SKM-1 (cell line): ENCODE data around the gene PDE11A.

Experiments
- DNase-seq: peaks from one replicate; lab custom pipeline; 2025; ENCODE audit not compliant: unreplicated experiment; lab: John Stamatoyannopoulos, UW

The PDE11A gene

DNA sequence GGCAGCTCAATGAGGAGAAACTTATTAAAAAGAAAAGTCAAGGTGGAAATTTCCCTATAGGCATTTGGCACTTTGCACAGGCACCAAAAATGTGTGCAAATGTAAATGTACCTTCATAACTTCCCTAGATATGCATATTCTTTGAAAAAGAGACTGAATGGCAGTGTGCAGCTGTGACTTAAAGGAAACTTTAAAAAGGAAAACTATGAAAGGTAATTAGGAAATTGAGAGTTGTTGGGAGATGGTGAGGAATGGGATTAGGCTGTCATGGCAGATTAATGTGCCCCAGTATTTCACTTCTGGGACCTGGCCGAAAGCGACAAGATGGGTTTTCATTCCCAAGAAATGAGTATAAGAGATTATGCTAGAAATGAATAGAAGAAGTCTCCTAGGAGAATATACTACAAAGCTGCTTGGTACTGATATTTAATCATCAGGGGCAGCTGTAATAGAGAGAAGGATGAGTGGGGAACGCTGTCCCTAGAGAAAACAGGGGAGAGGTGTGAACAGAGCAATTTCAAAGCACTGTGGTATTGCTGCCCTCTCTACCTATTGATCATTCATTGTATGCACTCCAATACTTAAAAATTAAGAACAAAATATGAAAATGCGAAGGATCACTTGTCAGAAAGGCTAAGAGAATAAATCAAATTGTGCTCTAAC lies 366.9 kb downstream of the PDE11A start:
- DNase-seq = no peak

DNA sequence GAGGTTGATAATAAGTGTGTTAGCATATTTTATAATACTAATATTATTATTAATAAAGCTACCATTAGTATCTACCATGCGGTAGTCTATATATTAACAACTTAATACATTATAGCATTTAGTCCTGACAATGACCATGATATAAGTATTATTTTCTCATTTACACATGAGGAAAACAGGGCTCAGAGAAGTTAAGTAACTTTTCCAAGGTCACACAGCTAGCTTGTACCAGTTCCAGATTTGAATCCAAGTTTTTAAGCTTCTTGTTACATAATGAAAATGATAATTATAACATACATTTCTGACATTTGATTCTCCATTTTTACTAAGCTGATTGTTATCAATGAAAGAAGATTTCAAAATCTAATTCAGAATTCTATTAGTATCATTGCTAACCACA lies 369.4 kb downstream of the PDE11A start:
- DNase-seq = no peak

GRCh38 chr2:177698281-177698680 lies 374.3 kb downstream of the PDE11A start:
- DNase-seq = no peak

DNA sequence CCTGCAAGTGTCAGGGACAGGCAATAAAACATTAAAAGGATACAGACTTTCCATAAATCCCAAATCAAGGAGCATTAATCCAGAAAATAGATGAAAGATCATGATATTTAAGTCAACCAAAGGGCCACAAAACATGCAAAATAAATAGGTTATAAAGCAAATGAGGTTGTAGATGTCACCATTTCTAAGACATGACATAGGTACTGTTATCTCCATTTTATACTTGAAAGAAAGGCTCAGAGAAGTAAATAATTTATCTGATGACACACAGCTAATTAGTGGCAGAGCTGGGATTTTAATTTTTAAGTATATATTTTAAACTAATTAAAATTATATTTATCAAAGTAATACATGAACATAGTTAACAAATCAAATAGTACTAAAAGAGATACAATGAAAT lies 378.2 kb downstream of the PDE11A start:
- DNase-seq = no peak

DNA sequence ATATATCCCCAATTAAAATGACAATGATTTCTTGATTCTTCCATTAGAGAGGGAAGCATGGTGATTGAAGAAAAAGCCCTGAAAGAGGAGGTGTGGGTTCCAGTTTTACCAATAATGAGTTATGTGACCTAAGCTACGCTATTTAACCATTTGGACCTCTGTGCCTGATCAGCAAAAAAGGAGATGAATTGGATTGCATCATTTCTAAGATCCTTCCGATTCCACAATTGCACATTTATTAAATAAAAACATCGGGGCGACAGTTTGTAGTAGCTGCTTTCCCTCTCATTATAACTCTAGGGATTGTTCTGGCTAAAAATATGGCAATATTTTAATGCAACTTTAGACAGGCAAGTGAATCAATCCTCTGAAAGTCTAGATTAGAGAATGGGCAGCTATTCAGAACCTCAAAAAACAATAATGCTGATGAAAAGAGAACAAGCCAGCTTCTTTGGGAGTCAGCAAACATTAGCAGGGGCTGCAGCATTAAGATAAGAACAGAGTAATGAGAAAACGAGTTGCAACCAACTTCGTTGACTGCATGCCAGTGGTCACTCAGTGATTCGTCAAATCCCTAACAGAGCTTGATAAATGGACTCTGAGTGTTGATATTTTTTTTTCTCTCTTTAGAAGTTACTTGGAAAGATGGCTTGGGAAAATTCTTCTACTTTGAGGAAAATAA lies 378.8 kb downstream of the PDE11A start:
- DNase-seq = no peak

DNA sequence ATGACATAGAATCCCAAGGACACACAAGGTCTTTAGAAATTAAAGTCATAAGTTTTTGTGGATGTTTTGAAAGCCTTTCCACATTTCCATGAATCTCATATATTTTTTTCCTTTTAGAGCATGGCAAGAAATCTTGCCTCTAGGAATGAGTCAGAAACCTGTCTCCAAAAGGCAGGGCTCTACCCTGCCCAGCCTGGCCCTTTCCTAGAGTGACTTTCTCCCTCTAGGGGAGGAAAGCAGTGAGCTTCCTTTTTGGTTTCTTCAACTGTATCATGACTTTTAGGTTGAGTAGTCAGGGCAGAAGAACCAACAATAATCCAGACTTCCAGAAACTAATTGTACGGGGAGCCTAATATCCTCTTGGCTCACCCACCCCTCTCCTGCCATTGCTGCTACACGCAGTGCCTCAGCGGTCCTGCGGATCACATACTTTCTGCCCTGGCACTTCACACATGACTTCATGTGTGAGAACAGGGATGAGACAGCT lies 379.8 kb downstream of the PDE11A start:
- DNase-seq = no peak

DNA sequence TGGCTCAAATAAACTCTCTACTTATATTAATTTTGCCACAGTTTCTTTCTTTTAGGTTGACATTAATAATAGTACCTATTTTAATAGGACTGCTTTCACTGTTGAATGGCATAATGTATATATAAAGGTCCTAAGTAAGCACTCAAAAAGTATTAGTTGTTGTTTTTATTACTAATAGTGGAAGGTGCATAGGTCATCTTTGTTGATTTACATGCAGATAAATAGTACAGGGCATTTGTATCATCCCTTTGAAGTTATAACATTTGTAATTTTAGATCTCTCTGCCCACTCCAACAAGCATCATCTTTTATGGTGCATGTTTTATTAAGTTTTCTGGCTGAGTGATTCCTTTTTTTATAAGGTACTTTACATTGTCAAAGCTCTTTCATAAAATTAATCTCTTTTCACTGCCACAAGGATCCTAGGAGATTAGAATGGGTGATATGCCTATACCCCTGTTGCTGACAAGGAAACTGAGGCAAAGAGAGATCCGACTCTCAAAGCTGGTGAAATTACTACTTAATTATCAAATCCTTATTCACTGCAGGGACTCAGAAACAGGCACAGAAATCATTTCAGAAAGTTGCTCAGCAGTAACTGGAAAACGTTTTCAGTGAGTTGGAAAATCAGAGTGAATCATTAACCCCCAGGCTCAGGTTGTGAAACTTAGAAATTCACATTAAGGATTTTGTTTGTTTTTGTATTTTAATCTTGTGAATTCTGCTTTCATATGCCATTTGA lies 380.4 kb downstream of the PDE11A start:
- DNase-seq = no peak

DNA sequence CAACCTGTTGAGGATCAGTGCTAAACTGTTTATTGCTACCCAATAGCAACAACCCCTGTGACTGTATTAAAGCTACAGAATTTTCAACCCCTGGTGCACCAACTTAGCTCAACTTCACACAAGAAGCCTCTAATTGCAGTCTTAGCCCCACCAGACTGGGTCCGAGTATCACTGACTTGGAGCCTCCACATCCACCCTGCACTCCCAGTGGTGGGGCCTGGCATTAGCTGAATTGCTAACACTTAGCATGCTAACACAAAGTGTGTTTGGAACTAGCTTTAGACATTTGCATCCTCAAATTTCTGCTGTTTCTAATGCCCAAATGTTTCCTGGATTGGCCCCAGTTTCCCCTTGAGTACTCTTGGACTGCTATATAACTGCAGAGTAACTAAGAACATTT lies 381.4 kb downstream of the PDE11A start:
- no peak for DNase-seq

DNA sequence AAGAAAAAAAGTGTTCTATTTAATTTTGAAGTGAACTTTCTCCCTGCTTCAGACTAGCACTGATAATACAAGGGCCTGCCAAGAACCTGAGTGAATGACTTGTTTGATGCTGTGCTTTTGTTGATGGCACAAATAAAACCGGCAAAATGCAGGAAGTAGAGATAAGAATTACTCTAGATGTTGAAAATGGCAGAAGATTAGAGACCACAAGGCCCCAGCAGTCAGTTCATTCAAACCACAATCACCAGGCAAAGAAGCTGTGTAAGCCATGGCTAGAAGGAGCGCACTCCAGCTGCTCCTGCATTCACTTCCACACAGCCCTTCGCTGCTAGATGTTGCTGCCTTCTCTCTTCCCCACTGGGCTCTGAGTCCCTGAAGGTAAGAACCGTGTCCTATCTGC lies 383.0 kb downstream of the PDE11A start:
- no peak for DNase-seq

- DNase-seq = no peak
Observed at GRCh38 chr2:177688844-177689243, 383.7 kb downstream of the PDE11A start.

GRCh38 chr2:177683661-177684069 lies 388.9 kb downstream of the PDE11A start:
- DNase-seq = no peak

GRCh38 chr2:177682836-177683660 lies 389.5 kb downstream of the PDE11A start:
- DNase-seq = no peak

- no peak for DNase-seq
Observed at GRCh38 chr2:177682006-177682405, 390.6 kb downstream of the PDE11A start.

- DNase-seq = no peak
Observed at GRCh38 chr2:177680866-177681712, 391.5 kb downstream of the PDE11A start.

- DNase-seq = no peak
Observed at GRCh38 chr2:177679611-177680605, 392.7 kb downstream of the PDE11A start.

DNA sequence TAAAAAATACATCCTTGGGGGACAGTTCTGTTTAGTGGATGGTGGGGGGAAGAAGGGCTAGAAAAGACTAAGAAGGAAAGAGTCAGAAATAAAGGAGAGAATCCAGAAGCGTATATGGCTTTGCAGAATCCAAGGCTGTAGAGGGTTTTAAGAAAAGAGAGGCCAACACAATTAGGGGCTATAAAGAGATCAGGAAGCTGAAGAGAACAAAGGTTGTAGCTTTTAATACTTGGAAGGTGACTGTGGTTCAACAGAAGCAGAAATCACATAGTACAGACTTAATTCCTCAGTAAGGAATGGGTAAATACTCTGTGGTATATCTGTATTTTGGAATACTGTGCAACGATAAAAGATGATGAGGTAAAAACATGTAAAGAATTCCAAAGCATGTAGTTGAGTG lies 393.6 kb downstream of the PDE11A start:
- DNase-seq = no peak

- no peak for DNase-seq
Observed at GRCh38 chr2:177676636-177677035, 395.9 kb downstream of the PDE11A start.

GRCh38 chr2:177675825-177676224 lies 396.8 kb downstream of the PDE11A start:
- DNase-seq = no peak

- no peak for DNase-seq
Observed at GRCh38 chr2:177675350-177675821, 397.2 kb downstream of the PDE11A start.
